HG03354 (cell line): Measurements from ENCODE around the gene SPTB.

Source experiments
- ATAC-seq: cut with Tn5 transposase; IDR thresholded peaks from one replicate; pipeline ENCODE4 v1.9.1; 2021; ENCODE audit warnings: mild to moderate bottlenecking; ENCODE audit not compliant: unreplicated experiment, poor library complexity, severe bottlenecking

Gene SPTB

GRCh38 chr14:64799555-64799954 lies 80.2 kb downstream of the SPTB start:
- ATAC-seq, result no peak

GRCh38 chr14:64796369-64796768 lies 83.3 kb downstream of the SPTB start:
- no peak for ATAC-seq

- no peak for ATAC-seq
These were observed 83.8 kb downstream of the SPTB start for GRCh38 chr14:64795921-64796320.

- no peak for ATAC-seq
These were observed 84.5 kb downstream of the SPTB start for GRCh38 chr14:64795211-64795610.

GRCh38 chr14:64792871-64793560 lies 86.7 kb downstream of the SPTB start:
- no peak for ATAC-seq

- ATAC-seq, result no peak
These were observed 87.5 kb downstream of the SPTB start for GRCh38 chr14:64792231-64792630.

- ATAC-seq, result no peak
These were observed 89.2 kb downstream of the SPTB start for GRCh38 chr14:64790478-64790877.

- no peak for ATAC-seq
These were observed 90.0 kb downstream of the SPTB start for GRCh38 chr14:64789696-64790095.

GRCh38 chr14:64788706-64789105 lies 91.0 kb downstream of the SPTB start:
- ATAC-seq, result no peak

- ATAC-seq, result no peak
These were observed 92.1 kb downstream of the SPTB start for GRCh38 chr14:64787619-64788018.

- no peak for ATAC-seq
These were observed 93.2 kb downstream of the SPTB start for GRCh38 chr14:64786296-64787149.

- ATAC-seq, result no peak
These were observed 95.7 kb downstream of the SPTB start for GRCh38 chr14:64784006-64784405.

- ATAC-seq, result no peak
These were observed 97.5 kb downstream of the SPTB start for GRCh38 chr14:64782196-64782595.

GRCh38 chr14:64779472-64779871 lies 100.2 kb downstream of the SPTB start:
- no peak for ATAC-seq

GRCh38 chr14:64778104-64778754 lies 101.5 kb downstream of the SPTB start:
- ATAC-seq, result no peak

GRCh38 chr14:64777461-64777860 lies 102.2 kb downstream of the SPTB start:
- ATAC-seq, result no peak

- ATAC-seq, result no peak
These were observed 104.5 kb downstream of the SPTB start for GRCh38 chr14:64775081-64775777.

GRCh38 chr14:64774272-64774671 lies 105.4 kb downstream of the SPTB start:
- ATAC-seq, result no peak

GRCh38 chr14:64773577-64773976 lies 106.1 kb downstream of the SPTB start:
- ATAC-seq, result no peak

- no peak for ATAC-seq
These were observed 106.7 kb downstream of the SPTB start for GRCh38 chr14:64773046-64773445.
